Measurements from ENCODE around the gene IRF6. TPM values are rescaled to one million over a fixed set of nuclear protein-coding genes. Genes with fewer than 3 reads are reported as not detected.
"Not testable (repeated sequence)": the region's sequence is repeated elsewhere in the genome, so short reads cannot be mapped to it uniquely, and the experiment has no call there.

IRF6 gene
- total RNA-seq, 1 experiment from 2014 or later: 0.47 TPM

DNA sequence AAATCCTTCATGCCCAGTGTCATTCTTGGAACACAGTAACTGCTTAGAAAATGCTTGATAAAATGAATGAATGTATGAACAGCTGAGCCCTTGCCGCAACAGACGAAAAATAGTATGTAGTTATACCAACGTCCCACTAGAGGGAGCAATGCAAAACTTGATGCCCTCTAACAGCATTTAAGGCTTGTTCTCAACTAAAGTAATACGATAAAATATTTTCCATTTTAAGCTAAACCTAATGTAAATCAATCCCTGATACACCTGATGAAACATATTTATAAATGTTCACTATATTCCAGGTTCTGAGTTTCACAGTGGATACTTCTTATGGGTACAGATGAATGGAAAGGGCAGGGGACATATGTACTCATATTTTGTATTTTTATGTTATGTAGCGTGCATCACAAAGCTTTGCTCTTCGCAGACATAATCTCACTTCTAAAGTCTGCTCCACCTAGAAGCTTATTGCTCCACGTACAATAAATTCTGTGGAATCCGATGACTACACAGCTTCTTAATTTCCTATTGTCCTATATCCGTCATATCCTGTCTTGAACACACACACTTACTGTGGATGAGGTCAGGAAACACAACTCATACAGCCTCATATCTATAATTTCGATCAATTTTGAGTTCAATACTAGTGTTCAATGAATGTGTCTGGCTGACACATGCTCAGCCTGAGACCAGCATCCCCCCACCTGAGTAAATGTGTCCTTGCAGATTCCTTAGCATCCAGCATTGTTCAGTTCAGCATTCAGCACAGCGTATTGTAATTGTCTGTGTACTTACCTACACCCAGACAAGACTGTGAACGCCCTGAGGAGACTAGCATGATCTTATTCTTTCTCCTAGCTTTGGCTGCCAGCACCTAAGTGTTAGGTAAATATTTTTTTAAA, 17.4 kb upstream of the IRF6 start:
- DNase-seq (ENCODE audit: low read depth): peak; percentile 64

DNA sequence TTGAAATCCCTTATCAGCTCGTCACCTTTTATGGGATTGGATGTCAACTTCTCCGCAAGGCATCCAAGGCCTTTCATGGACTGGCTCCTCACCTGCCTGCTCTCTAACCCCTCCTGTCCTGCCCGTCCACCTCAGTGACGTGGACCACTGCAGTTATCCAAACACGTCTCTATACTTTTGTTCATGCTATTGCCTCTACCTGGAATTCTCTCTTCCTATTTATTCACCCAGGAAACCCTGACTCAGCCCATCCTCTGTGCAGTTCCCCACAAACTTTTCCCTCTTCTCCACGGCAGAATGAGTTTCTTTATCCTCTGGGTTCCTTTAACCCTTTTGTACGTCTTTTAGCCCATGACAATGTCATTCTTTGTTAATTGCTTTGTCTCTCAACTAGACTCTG, 16.8 kb upstream of the IRF6 start:
- DNase-seq (ENCODE audit: low read depth): no peak

DNA sequence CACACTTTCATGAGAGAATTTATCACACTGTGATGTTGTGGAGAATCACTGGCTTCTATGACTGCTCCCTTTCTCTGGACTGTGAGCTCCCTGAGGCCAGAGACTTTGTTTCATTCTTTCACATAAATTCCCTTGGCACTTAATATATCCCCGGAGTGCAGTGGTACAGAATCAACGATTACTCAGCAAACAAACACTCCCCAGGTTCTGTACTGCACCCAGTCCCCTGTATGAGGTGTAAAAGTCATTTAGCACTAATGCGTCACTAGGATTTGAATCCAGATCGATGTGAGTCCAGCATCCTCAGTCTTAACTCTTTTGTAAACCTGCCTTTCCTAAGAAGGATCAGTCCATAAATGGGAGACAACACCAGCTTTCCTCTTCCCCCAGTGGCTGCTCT, 15.0 kb upstream of the IRF6 start:
- DNase-seq (ENCODE audit: low read depth): no peak

GRCh38 chr1:209819058-209819457, 13.1 kb upstream of the IRF6 start:
- DNase-seq (ENCODE audit: low read depth): no peak

DNA sequence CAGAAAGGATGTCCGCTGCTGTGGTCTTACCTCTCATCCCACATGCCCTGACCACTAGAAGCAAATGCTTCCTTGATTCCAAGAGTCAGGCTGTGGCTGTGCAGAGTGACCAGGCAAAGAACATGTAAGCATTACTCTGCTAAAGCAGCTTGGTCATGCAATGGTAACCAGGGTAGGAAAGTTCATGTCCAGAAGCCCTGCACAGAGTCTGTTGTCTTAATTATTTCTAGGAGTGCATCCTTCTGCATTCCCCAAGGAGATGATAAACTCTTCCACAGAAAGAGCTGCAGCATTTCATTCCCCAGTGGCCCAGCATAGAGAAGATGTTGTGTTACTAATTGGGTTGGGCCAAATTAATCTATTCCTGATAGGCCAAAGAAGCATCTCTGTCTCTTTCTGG, 11.7 kb upstream of the IRF6 start:
- DNase-seq (ENCODE audit: low read depth): no peak

DNA sequence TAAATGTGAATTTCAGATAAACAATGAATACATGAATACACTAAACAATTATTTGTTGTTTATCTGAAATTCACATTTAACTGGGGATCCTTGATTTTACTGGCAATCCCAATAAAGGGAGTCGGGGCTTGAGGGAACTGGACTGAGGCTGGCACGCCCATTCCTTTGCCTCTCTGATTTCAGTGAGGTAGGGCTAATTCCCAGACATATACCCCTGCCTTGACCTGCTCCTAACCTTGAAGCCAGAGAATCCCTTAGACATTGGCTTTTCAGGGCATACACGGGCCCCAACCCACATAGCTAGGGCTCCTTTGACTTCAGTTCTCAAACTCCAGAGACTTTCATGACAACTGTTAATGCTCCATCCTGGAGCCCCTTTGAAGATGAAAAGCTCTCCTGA, 11.0 kb upstream of the IRF6 start:
- DNase-seq (ENCODE audit: low read depth): no peak

DNA sequence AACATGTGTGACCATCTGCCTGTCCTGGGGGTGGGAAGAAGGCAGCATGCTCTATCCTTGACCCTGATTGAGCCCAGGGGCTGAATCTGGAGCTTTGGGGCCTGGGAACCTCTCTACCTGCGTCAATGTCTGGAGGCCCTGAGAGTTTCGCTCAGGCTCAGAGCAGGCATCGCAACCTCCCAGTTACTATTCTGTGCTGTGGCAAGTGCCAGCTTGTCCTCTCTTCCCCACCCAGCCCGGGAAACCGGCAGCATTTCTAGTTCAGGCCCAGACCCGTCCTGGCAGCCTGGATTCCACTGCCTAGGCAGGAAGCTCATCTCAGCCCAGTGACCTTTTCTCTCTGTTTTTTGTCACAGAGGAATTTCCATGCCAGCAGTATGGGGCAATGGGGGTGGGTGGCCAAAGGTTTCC, 10.0 kb upstream of the IRF6 start:
- no peak for DNase-seq (ENCODE audit: low read depth)

- no peak for DNase-seq (ENCODE audit: low read depth)
These were observed 9.5 kb upstream of the IRF6 start for GRCh38 chr1:209815490-209815889.

DNA sequence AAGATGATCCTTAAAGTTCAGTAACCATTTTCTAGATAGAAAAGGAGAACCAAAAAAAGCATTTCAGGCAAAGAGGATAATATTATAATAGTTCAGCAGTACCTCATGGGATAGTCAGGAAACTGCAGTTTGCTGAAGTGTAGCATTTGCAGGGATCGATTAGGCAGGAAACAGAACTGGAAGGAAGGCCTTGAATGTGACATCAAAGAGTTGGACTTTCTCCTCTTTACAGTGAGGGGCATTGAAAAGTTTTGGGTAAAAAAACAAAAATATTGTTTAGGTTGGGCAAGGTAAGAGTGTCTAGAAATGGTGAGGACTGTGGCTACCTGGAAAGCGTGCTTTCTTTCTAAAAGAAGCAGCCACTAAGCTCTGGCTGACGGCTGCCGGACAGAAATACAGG, 8.0 kb upstream of the IRF6 start:
- DNase-seq (ENCODE audit: low read depth): no peak

DNA sequence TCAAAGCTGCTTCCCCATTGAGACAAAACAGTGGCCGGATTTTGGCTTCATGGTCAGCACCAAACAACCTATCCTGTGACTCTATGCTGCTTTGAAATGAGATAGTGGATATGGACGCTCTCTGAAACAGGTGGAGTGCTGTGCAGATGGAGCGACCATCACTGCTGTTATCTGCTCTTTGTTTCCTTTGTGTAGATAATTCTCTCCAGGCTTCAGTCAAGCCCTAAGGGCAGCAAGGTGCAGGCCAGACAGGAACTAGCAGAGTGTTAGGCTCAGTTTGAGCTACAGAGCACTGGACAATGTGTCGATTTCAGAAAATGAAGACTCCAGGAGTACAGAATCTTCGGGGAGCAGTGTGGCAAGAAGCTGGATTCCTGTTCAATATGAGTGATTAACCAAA, 4.8 kb upstream of the IRF6 start:
- DNase-seq (ENCODE audit: low read depth): no peak

GRCh38 chr1:209809611-209810010, 3.7 kb upstream of the IRF6 start:
- DNase-seq (ENCODE audit: low read depth): no peak

DNA sequence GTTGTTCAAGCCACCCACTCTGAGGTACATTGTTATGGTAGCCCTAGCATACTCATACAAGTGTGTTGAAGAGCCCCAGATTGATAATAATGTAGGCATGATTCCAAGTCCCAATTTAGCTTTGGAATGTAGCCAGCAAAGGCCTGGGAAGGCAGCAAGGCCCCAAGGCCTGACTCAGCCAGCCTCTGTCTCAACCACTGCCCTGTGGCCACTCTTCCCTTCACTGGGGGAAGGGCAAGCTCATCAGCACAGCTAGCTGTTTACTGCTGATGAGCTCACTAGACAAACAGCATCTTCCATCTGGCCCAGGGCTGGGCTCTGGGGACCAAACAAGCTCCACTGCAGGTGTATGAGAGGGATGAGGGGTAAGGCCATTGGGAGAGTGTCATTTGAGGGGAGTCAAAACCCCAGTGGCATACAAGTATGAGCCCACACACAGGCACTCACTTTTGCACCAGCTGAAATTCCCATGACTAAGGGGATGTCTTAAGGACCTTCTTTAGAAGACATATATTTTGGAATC, 2.2 kb upstream of the IRF6 start:
- peak; percentile 98 for DNase-seq (ENCODE audit: low read depth)

DNA sequence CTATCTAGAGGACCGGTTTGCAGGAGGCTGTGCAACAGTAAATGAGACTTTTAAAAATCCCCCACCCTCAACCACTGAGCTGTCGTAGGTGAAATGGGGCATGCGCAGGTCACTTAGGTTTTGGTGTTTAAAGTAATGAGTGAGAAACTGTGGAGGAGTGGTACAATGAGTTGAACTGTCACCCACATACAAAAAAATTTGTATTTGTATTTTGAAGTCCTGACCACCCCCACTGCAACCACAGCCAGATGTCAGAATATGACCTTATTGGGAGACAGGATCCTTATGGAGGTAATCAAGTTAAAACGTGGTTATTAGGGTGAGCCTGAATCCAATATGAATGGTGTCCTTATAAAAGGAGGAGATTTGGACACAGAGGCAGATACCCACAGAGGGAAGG, 1.6 kb upstream of the IRF6 start:
- no peak for DNase-seq (ENCODE audit: low read depth)

DNA sequence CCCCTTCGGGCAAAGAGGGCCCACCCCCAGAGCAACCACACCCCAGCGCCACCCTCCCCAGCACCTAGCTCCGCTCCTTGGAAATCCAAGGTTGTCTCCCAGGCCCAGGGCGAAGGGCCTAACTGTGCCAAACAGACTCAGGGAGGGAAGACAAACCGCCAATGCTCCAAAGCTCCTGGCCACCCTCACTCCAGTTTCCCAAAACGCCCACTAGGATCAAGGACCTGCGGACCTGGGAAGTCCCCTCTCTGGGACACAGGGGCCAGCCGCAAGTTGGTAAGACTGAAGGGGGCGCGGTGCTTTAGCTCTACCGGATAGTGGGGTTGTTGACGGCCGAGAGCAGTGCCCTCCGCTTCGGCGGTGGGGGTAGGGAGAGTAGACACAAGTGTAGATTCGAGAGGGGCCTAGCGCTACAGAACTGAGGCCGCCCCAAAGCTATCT, 581 bp downstream of the IRF6 start:
- DNase-seq (ENCODE audit: low read depth): no peak

DNA sequence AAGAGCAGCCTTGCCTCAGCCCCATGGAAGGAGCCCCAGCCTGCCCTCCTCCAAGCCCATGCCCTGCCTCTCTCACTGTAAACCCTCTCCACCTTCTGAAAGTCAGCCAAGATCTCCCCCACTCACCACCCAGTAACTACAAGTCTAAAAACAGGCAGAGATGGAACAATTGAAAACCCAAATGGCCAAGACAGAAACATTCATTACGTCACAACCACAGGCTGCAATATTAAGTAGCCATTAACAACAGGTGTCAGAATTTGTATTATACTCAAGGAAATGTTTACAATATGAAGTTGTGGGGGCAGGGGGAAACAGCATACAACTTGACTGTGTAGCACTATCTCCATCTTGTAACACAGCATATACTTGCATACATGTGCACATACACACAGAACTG, 2.4 kb downstream of the IRF6 start:
- DNase-seq (ENCODE audit: low read depth): no peak

GRCh38 chr1:209802780-209803152, 3.2 kb downstream of the IRF6 start:
- no peak for DNase-seq (ENCODE audit: low read depth)

DNA sequence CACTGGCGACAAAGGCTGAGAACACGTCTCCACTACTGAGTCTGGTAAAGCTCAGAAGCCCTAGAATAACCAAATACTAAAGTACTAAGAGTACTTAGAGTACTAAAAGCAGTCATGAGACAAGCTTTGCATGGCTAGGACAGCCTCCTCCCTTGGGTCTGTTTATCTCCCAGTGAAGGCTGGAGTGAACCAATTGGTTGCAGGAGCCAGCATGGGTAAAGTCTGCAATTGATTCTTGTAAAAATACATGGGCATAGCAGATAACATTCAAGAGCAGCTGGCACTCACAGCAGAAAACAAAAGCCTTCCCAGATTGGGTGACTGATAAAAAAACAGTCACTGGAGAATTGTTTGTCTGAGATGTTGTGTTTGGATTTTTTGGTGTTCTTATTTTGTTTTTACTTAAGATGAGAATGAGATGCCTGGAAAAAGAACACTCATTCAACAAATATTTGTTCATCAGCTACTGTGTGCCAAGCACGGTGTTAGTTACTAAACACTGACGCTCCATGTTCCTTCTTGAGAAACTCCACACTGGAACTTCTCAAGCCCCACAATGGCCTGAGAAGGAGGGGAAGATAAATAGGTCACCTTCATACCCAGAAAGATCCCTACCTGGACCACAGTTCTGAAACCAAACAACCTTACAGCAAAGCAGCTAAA, 3.7 kb downstream of the IRF6 start:
- DNase-seq (ENCODE audit: low read depth): peak; percentile 31

DNA sequence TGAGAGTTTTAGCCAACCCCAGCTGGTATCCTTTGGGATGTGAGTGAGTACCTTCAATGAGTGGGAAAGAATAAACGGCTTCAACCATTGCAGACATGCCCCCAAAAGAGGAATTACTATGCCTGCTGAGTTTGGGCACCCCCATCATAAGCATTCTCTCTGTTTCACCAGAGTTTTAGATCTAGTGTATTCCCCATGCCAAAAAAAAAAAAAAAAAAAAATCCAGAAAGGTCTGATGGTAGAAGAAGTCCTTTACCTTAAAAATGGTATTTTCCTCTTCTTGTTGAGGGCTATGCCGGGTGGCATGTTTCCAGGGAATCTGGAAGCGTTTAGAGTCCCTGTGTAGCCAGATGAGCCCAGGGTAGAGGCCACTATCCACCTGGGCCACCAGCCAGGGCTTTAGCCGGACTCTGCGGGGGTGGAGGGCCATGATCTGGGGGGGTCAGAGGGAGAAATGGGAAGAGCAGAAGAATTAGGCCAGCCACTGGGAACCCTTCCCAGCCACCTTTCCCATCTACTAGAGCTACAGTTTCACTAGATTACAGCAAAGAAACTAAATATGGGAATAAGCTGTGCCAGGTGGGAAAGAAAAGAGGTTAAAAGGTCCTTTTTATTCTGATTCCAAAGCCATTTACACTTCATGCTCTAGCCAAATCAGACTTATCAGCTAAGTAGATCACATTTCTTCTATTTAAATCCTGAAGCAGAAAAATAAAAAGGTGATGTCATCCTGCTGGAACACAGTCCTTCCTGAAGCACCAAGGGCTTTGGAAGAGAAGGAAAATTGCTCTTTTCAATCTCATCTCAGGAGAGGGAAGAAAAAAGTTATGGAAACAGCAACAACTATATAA, 4.7 kb downstream of the IRF6 start:
- peak; percentile 68 for DNase-seq (ENCODE audit: low read depth)

- DNase-seq (ENCODE audit: low read depth): peak; percentile 31
These were observed 7.8 kb downstream of the IRF6 start for GRCh38 chr1:209797978-209798639.

DNA sequence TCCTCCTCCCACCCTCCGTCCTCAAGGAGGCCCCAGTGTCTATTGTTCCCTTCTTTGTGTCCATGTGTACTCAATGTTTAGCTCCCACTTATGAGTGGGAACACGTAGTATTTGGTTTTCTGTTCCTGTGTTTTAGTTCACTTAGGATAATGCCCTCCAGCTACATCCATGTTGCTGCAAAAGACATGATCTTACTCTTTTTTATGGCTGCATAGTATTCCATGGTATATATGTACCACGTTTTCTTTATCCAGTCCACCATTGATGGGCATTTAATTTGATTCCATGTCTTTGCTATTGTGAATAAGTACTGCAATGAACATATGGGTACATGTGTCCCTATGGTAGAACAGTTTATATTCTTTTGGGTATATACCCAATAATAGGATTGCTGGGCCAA, 12.2 kb downstream of the IRF6 start:
- DNase-seq (ENCODE audit: low read depth): not testable (repeated sequence)

DNA sequence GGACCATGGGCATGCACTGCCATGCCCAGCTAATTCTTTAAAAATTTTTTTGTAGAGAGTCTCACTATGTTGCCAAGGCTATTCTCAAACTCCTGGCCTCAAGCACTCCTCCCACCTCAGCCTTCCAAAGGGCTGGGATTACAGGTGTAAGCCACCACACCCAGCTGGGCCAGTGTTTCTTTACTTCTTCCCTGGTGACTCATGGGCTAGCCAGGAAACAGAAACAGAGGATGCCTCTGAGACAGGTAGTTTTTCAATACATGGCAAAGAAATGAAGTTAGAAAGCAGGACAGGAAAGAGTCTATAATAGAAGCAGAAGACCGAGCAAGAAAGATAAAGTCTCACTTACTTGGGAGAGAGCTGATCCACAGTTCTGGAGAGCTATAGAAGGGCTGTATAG, 14.0 kb downstream of the IRF6 start:
- no peak for DNase-seq (ENCODE audit: low read depth)
